Skeletal muscle satellite cell (primary cell): ENCODE data around the gene UQCR10.

Experiments
- H3K27me3 ChIP-seq: 2 replicates; pipeline ENCODE4 v1.7.0; 2013; ENCODE audit warnings: low read length; ENCODE audit not compliant: control insufficient read depth, insufficient read depth
- H3K36me3 ChIP-seq: 2 replicates; pipeline ENCODE4 v1.7.0; 2013; ENCODE audit warnings: mild to moderate bottlenecking, control low read depth, low read length; ENCODE audit not compliant: insufficient read depth
- H3K4me1 ChIP-seq: 2 replicates; pipeline ENCODE4 v1.7.0; 2013; ENCODE audit warnings: low read length; ENCODE audit not compliant: control insufficient read depth, insufficient read depth
- H3K4me2 ChIP-seq: 2 replicates; pipeline ENCODE4 v1.7.0; 2013; ENCODE audit warnings: mild to moderate bottlenecking, low read length
- H3K4me3 ChIP-seq: 2 replicates; pipeline ENCODE4 v1.7.0; 2013; ENCODE audit warnings: low read length
- H3K9ac ChIP-seq: 2 replicates; pipeline ENCODE4 v1.7.0; 2013; ENCODE audit warnings: mild to moderate bottlenecking, low read depth, low read length, moderate library complexity
- H3K9me3 ChIP-seq: replicated peaks from 2 replicates; pipeline ENCODE4 v1.7.0; 2013; ENCODE audit warnings: mild to moderate bottlenecking, control low read depth, low read length

Gene UQCR10

DNA sequence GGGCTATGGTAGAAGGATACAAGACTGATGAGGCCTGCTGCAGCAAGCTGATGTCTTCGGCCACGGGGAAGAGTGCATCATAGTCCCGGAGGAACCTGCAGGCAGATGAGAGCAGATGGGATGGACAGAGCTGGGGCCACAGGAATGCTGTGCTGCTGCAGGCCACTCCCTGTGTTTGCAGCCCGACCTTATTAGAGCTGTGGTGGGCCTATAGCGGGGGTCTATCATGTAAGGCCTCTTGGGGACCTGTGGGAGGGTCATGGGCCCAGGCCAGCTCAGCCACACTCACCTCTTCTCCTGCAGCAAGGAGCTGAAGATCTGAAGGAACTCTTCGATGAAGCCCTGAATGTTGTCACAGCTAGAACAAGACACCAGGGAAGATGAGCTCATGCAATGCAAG lies 39.0 kb downstream of the UQCR10 start:
- Histone ChIP-seq H3K36me3 (peaks cover 54% of the 10 kb centered on the region), H3K4me1 (no peaks in the 10 kb centered on the region)

DNA sequence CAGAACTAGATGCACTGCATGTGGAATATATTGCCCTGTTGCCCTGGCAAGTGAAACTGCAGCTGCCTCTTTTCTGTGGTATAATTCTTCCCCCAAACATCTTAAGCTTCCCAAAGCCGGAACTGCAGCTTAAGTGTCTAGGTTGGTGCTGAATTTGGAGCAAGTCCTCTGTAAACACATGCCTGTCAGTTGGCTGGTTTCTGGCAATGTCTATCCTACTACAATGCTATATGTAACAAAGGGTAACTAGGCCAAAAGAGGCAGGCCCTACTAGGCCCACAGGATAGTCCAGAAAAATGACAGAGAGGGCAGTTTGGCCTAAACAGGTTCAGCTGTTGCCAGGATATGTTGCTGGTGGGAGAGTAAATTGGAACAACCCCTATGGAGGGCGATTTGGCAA lies 43.0 kb downstream of the UQCR10 start:
- no peak overlapping the region for H3K9ac ChIP-seq
- H3K9me3 ChIP-seq: no peaks in the 10 kb centered on the region
- H3K36me3 ChIP-seq: peaks cover 59% of the 10 kb centered on the region
- no peak overlapping the region for H3K4me3 ChIP-seq
- H3K4me1 ChIP-seq: no peaks in the 10 kb centered on the region
- H3K4me2 ChIP-seq: no peak overlapping the region
- H3K27me3 ChIP-seq: no peaks in the 10 kb centered on the region

More for the DNA sequence above, 39.0 kb downstream of the UQCR10 start:
- no peaks in the 10 kb centered on the region for H3K27me3 ChIP-seq
- H3K9me3 ChIP-seq: no peaks in the 10 kb centered on the region
- no peak overlapping the region for H3K4me2 ChIP-seq
- no peak overlapping the region for H3K4me3 ChIP-seq
- no peak overlapping the region for H3K9ac ChIP-seq

DNA sequence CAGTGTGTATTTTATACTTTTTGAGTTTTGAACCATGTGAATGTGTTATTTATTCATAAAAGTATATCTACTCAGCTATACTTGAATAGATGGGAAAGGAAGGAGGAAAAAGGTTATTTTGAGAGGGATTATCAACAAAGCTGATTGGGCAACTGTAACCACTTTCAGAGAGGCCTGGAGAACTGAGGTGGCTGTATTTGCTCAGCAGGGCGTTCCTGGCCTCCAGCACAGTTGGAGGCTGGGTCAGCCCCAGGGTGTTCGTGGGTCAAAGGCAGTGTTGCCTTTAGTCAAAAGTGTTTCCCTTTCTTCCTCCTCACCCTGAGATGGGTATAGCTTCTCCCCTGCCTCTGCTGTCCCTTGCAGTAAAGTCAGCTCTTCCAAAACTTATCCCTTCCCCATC lies 44.2 kb downstream of the UQCR10 start:
- Histone ChIP-seq H3K4me1 (no peaks in the 10 kb centered on the region), H3K9me3 (no peaks in the 10 kb centered on the region), H3K4me2 (no peak overlapping the region), H3K4me3 (no peak overlapping the region), H3K9ac (no peak overlapping the region), H3K36me3 (peaks cover 48% of the 10 kb centered on the region), H3K27me3 (no peaks in the 10 kb centered on the region)

DNA sequence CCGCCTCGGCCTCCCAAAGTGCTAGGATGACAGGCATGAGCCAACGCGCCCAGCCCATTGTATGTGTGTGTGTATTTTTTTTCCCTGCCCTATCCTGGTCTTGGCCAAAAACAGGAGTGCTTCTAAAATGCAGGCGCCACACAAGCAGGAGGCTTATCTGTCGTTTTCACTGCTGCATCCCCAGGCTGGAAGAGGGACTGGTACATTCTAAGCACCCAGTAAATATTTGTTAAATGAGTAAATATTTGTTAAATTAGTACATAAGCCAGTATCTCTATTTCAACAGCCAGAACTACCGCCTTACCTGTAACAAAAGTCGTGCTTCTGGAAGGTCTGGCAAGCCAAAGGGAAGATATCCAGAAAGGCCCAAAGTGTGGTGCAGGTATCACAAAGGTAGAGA lies 46.0 kb downstream of the UQCR10 start:
- Histone ChIP-seq H3K27me3 (no peaks in the 10 kb centered on the region), H3K4me2 (no peak overlapping the region), H3K9me3 (no peaks in the 10 kb centered on the region), H3K36me3 (peaks cover 38% of the 10 kb centered on the region), H3K4me3 (no peak overlapping the region), H3K4me1 (no peaks in the 10 kb centered on the region), H3K9ac (no peak overlapping the region)

DNA sequence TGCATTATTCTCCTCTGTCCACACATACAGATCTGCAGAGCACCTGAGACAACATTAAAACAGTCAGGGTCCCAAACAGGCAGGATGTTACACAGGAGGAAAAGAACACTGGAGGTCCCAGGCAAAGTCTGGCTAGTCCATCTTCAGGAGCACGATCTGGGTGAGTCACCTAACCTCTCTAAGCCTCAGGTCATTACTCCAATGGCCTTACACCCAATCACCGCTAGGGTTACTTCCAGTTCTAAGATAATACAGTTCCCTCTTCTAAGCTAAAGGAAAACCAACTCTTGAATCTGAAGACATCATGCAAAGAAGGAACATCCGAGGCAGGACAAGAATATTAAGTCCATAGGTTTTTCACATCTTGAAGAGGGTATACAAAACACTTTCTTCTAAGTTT lies 46.4 kb downstream of the UQCR10 start:
- no peaks in the 10 kb centered on the region for H3K9me3 ChIP-seq
- H3K4me1 ChIP-seq: no peaks in the 10 kb centered on the region
- no peak overlapping the region for H3K9ac ChIP-seq
- peaks cover 37% of the 10 kb centered on the region for H3K36me3 ChIP-seq
- no peak overlapping the region for H3K4me2 ChIP-seq
- H3K4me3 ChIP-seq: no peak overlapping the region
- H3K27me3 ChIP-seq: no peaks in the 10 kb centered on the region

DNA sequence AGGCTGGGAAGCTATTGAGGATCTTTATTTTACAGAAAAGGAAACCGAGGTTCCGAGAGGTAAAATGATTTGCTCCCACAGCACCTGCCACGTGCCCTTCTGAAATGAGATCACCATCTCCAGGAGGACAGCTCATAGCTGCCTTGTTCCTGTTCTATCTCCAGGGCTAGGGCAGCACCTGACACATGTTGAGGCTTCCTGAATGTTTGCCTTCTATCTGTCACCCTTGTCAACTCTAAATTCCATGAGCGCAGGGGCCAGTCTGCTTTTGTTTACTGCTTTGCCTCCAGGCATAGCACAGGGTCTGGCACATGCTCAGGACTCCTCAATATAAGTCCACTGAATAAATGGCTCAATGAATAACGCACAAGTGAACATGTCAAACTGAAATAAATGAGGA lies 46.8 kb downstream of the UQCR10 start:
- Histone ChIP-seq H3K4me2 (no peak overlapping the region), H3K9me3 (no peaks in the 10 kb centered on the region), H3K4me1 (no peaks in the 10 kb centered on the region), H3K27me3 (no peaks in the 10 kb centered on the region), H3K4me3 (no peak overlapping the region), H3K9ac (no peak overlapping the region), H3K36me3 (peaks cover 41% of the 10 kb centered on the region)

DNA sequence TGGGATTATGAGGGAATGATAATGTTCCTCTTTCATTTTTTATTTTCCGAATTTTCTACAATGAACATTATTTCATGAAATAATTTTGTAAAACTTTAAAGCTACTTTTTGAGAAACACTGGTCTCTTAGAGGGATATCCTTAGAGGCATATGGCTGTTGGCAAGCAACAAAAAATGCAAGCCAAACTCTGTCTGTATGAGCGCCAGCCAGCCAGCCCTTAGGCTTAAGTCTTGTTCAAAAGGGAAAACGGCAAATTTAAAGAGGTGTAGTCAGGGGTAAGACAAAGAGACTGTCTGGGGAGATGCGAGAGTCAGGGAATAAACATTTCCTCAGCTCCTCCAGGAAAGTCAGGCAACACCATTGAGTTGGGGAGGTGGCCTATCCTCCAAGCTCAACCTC lies 48.4 kb downstream of the UQCR10 start:
- Histone ChIP-seq H3K9ac (no peak overlapping the region), H3K4me3 (no peak overlapping the region), H3K27me3 (no peaks in the 10 kb centered on the region), H3K4me1 (no peaks in the 10 kb centered on the region), H3K4me2 (no peak overlapping the region), H3K36me3 (peaks cover 41% of the 10 kb centered on the region), H3K9me3 (no peaks in the 10 kb centered on the region)

DNA sequence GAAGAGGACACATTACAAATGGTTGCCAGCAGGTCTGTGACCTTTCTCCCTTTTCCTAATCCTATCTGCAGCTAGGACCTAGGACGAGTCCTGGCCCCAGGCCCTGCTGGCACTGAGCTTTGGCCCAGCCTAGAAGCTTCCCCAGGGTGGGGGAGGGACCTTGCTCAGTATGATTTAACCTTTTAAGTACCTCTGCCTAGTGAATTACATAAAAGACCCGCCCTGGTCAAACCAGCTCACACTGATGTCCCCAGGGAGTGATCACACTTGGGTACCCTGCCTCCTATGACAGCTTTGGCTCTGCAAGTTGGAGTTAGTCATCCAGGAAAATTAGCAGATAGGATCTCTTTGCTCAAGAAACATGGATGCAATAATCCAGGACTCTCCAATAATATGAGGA lies 49.0 kb downstream of the UQCR10 start:
- Histone ChIP-seq H3K4me3 (no peak overlapping the region), H3K27me3 (no peaks in the 10 kb centered on the region), H3K4me2 (no peak overlapping the region), H3K36me3 (peaks cover 41% of the 10 kb centered on the region), H3K4me1 (peaks cover 1% of the 10 kb centered on the region), H3K9ac (no peak overlapping the region), H3K9me3 (no peaks in the 10 kb centered on the region)

DNA sequence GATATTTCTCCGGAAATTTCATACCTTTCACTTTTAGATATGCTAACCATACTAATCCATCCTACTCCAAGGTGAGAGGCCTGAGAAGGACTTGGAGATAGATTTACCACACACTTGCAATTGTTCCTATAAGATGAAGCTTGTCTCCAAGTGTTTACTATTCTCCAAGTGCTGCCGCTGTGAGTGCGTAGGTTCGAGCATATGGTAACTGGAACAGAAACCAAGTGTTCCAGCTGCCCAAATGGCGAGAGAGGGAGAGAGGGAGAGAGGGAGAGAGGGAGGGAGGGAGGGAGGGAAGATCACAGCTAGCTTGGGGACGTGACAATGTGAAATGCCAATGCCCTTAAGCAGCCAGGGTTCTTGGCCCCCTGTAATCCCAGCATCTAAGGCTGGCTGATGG lies 49.4 kb downstream of the UQCR10 start:
- H3K9ac ChIP-seq: no peak overlapping the region
- H3K4me1 ChIP-seq: peaks cover 6% of the 10 kb centered on the region
- no peak overlapping the region for H3K4me2 ChIP-seq
- no peaks in the 10 kb centered on the region for H3K9me3 ChIP-seq
- H3K4me3 ChIP-seq: no peak overlapping the region
- H3K27me3 ChIP-seq: no peaks in the 10 kb centered on the region
- peaks cover 40% of the 10 kb centered on the region for H3K36me3 ChIP-seq

DNA sequence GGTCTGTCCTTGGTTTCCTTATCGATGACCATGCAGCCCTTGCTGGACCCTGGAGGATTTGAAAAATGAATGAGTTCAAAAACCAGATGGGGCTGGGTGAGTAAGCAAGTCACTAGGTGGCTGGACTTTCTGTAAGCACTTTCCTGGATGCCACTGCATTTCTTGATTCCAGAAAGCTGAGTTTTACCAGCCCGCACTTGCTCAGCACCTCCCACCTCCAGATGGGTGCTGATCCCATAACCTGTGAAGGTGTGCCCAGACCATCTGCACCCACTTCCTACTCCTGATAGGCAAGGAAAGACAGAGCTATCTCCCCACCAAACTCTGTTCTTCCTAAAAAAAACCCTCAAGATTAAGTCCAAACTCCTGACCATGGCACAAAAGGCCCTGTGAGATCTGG lies 49.8 kb downstream of the UQCR10 start:
- Histone ChIP-seq H3K9me3 (no peaks in the 10 kb centered on the region), H3K4me1 (peaks cover 10% of the 10 kb centered on the region), H3K9ac (no peak overlapping the region), H3K36me3 (peaks cover 45% of the 10 kb centered on the region), H3K27me3 (no peaks in the 10 kb centered on the region), H3K4me2 (no peak overlapping the region), H3K4me3 (no peak overlapping the region)

DNA sequence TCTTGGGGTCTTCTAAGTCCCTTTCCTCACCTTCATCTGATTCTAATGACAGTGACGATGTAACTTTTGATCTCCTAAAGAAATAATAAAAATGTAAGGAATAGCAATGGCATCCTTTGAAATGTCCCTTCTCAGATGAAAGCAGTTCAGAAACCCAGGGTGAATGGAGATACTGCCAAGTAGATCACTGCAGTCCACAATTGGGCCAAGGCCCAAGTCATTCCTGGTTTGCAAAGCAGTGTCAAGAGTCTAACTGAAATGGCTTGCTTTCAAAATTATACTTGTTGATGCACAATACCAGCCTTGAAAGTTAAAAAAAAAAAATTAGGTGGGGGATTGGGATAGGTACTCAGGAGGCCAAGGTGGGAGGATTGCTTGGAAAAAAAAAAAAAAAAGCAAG lies 50.6 kb downstream of the UQCR10 start:
- H3K4me2 ChIP-seq: no peak overlapping the region
- no peaks in the 10 kb centered on the region for H3K27me3 ChIP-seq
- no peak overlapping the region for H3K9ac ChIP-seq
- no peak overlapping the region for H3K4me3 ChIP-seq
- no peaks in the 10 kb centered on the region for H3K9me3 ChIP-seq
- H3K4me1 ChIP-seq: peaks cover 14% of the 10 kb centered on the region
- H3K36me3 ChIP-seq: peaks cover 42% of the 10 kb centered on the region

DNA sequence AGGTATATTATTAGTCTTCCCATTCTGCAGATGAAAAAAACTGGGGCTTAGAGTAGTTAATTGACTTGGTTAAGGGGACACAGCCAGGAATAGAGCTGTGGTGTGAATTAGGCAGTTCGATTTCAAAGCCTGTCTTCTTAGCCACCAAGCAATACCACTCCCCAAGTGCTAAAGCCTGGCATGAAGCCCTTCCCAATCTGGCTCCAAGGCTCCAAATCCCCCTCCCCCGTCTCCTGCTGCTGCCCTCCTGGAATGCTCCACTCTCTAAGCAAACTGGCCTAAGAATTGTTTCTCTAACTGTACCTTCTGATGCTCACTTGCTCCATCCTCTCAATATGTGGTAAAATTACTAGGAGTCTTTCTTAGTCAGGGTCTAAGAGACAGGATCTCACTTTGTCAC lies 52.3 kb downstream of the UQCR10 start:
- H3K4me2 ChIP-seq: no peak overlapping the region
- no peaks in the 10 kb centered on the region for H3K9me3 ChIP-seq
- H3K36me3 ChIP-seq: peaks cover 34% of the 10 kb centered on the region
- peaks cover 14% of the 10 kb centered on the region for H3K4me1 ChIP-seq
- H3K9ac ChIP-seq: no peak overlapping the region
- H3K27me3 ChIP-seq: no peaks in the 10 kb centered on the region
- H3K4me3 ChIP-seq: no peak overlapping the region
